Stomach (tissue), 4 donors: ENCODE measurements around the gene MINPP1.

ENCODE experiments used
- CTCF ChIP-seq, 7 experiments: fragments of 450-650 bp in 4 of 7; fragments of 200-600 bp in 3 of 7; sonication (generic) in 3 of 7; IDR thresholded peaks; one replicate each; pipeline ENCODE4 v1.5.1; 2016 to 2019; ENCODE audit warnings: antibody characterized with exemption in 7 of 7, control low read depth in 2 of 7, mild to moderate bottlenecking in 1 of 7
- EP300 ChIP-seq: sonication (generic); formaldehyde crosslinking; IDR thresholded peaks from one replicate; pipeline ENCODE4 v1.6.1; 2017; ENCODE audit warnings: antibody characterized with exemption
- POLR2A ChIP-seq, 4 donors: fragments of 450-650 bp; IDR thresholded peaks; one replicate each; pipeline ENCODE4 v1.6.1; 2016; ENCODE audit warnings: antibody characterized with exemption in 4 of 4, control low read depth in 2 of 4, mild to moderate bottlenecking in 1 of 4, moderate library complexity in 1 of 4
- POLR2AphosphoS5 ChIP-seq, 3 donors: sonication (generic); formaldehyde crosslinking; IDR thresholded peaks; one replicate each; pipeline ENCODE4 v1.6.1; 2016; ENCODE audit warnings: antibody characterized with exemption in 3 of 3

- TF ChIP-seq CTCF (IDR thresholded peaks at IDR 0.05) (no peak), POLR2AphosphoS5 (IDR thresholded peaks at IDR 0.05) (no peak), POLR2A (IDR thresholded peaks at IDR 0.05) (no peak), EP300 (no peak)
These were observed 60.3 kb downstream of the MINPP1 start for GRCh38 chr10:87565010-87565409.
